Tibial nerve (tissue), 4 donors: Measurements from ENCODE around the gene PWWP2B. TPM values are rescaled to one million over a fixed set of nuclear protein-coding genes. Genes with fewer than 3 reads are reported as not detected.

Source experiments
- DNase-seq, 2 donors: peaks; one replicate each; pipeline ENCODE4 v3.0.0-alpha.2; 2019; ENCODE audit warnings: low spot score in 2 of 2
- H3K27ac ChIP-seq, 4 donors: fragments of 200-600 bp; sonication (generic) in 3 of 4; one replicate each; pipeline ENCODE4 v1.5.1; 2017 to 2019; ENCODE audit warnings: mild to moderate bottlenecking in 1 of 4
- H3K27me3 ChIP-seq, 2 donors: fragments of 200-600 bp; sonication (generic) in 1 of 2; one replicate each; pipeline versions ENCODE4 v1.5.1 to v1.6.0; 2017 to 2019
- H3K36me3 ChIP-seq, 3 donors: fragments of 200-600 bp; sonication (generic); one replicate each; pipeline ENCODE4 v1.5.1; 2018 to 2019
- H3K4me1 ChIP-seq, 4 donors: fragments of 200-600 bp; sonication (generic) in 3 of 4; one replicate each; pipeline ENCODE4 v1.5.1; 2017 to 2019
- H3K4me3 ChIP-seq, 4 donors: fragments of 200-600 bp; sonication (generic) in 3 of 4; one replicate each; pipeline ENCODE4 v1.5.1; 2017 to 2019; ENCODE audit warnings: mild to moderate bottlenecking in 1 of 4, moderate library complexity in 1 of 4
- H3K9me3 ChIP-seq, 4 donors: fragments of 200-600 bp; sonication (generic) in 3 of 4; one replicate each; pipeline ENCODE4 v1.5.1; 2017 to 2019
- EP300 ChIP-seq, 2 donors: sonication (generic); formaldehyde crosslinking; IDR thresholded peaks; one replicate each; pipeline ENCODE4 v1.6.1; 2017; ENCODE audit warnings: antibody characterized with exemption in 2 of 2, mild to moderate bottlenecking in 1 of 2
- POLR2A ChIP-seq, 2 donors: fragments of 450-650 bp; IDR thresholded peaks; one replicate each; pipeline ENCODE4 v1.6.1; 2017; ENCODE audit warnings: antibody characterized with exemption in 2 of 2, mild to moderate bottlenecking in 2 of 2, moderate library complexity in 2 of 2
- WGBS, 2 donors: methylation state at CpG; one replicate each; pipeline ENCODE4 v1.1.5; 2018; 5-methylcytosine and 5-hydroxymethylcytosine counted together
- total RNA-seq, 4 donors: library from RNA; depleted of rRNA; stranded (reverse); fragments of >200 nt; gene quantifications; one replicate each; pipeline ENCODE4 v1.1.0, GENCODE V29; 2016
- TF ChIP-seq, protein P1 (sequence below), 5 experiments: fragments of 200-600 bp in 3 of 5; fragments of 450-650 bp in 2 of 5; sonication (generic) in 3 of 5; IDR thresholded peaks; one replicate each; pipeline ENCODE4 v1.5.1; 2016 to 2019; ENCODE audit warnings: antibody characterized with exemption in 5 of 5, mild to moderate bottlenecking in 3 of 5, moderate library complexity in 2 of 5

Gene PWWP2B
- total RNA-seq, 4 donors from 2014 or later = 12.6 to 23.7 (median 15.1) TPM

DNA sequence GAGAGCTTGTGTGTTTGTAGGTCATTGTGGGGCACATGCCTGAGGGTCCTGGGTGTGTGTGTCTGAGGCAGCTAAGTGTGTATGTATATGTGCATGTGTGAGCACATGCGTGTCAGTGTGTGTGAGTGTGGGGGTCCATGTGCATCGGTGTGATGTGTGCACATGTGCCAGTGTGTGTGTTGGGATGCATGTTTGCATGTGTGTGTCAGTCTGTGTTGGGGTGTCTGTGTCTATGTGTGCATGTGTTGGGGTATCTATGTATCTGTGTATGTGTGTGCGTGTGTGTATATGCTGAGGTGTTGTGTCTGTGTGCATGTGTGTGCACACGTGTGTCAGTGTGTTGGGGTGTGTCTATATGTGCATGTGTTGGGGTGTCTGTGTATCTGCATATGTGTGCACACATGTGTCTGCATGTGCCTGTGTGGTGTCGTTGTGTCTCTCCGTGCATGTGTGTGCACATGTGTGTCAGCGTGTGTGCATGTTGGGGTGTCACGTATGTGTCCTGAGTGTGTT is 33.3 kb downstream of the PWWP2B start:
- H3K4me3 ChIP-seq = no peak overlapping the region
- DNase-seq = no peak
- 93 to 94% methylated on average over 8 of the region's 8 CpGs for WGBS, 2 donors
- H3K36me3 ChIP-seq = no peaks in the 10 kb centered on the region
- H3K4me1 ChIP-seq = peaks cover 0 to 15% (median 5%) of the 10 kb centered on the region in 4 donors
- H3K9me3 ChIP-seq = no peaks in the 10 kb centered on the region
- no peaks in the 10 kb centered on the region for H3K27me3 ChIP-seq
- TF ChIP-seq EP300 (IDR thresholded peaks at IDR 0.05) (no peak), POLR2A (IDR thresholded peaks at IDR 0.05) (no peak)
- TF ChIP-seq, protein P1, sequence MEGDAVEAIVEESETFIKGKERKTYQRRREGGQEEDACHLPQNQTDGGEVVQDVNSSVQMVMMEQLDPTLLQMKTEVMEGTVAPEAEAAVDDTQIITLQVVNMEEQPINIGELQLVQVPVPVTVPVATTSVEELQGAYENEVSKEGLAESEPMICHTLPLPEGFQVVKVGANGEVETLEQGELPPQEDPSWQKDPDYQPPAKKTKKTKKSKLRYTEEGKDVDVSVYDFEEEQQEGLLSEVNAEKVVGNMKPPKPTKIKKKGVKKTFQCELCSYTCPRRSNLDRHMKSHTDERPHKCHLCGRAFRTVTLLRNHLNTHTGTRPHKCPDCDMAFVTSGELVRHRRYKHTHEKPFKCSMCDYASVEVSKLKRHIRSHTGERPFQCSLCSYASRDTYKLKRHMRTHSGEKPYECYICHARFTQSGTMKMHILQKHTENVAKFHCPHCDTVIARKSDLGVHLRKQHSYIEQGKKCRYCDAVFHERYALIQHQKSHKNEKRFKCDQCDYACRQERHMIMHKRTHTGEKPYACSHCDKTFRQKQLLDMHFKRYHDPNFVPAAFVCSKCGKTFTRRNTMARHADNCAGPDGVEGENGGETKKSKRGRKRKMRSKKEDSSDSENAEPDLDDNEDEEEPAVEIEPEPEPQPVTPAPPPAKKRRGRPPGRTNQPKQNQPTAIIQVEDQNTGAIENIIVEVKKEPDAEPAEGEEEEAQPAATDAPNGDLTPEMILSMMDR (IDR thresholded peaks at IDR 0.05) = no peak
- no peak overlapping the region for H3K27ac ChIP-seq

DNA sequence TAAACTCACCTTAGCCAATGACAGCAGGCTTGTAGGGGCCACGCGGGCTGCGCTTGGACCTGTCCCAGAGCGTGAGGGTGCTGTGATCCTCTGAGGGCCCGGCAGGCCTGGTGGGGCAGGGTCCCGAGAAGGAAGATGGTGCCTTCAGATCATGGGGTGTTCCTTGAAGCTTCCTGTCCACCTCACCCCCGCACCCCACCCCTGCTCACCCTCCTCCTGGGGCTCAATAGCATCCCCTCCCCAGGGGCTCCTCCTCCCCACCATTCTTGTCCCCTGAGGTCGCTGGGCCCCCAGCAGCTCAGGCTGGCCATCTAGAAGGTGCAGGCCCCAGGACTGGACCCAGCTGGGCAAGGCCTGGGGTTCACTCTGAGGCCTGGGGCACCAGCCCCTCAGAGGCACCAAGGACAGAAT is 33.9 kb downstream of the PWWP2B start:
- WGBS, 2 donors = 91 to 95% methylated on average over 7 to 8 of the region's 8 CpGs
- no peaks in the 10 kb centered on the region for H3K9me3 ChIP-seq
- no peak overlapping the region for H3K27ac ChIP-seq
- H3K4me1 ChIP-seq = peaks cover 0 to 15% (median 5%) of the 10 kb centered on the region in 4 donors
- DNase-seq = no peak
- no peaks in the 10 kb centered on the region for H3K36me3 ChIP-seq
- H3K4me3 ChIP-seq = no peak overlapping the region
- no peaks in the 10 kb centered on the region for H3K27me3 ChIP-seq
- TF ChIP-seq POLR2A (IDR thresholded peaks at IDR 0.05) = no peak
- TF ChIP-seq, protein P1 (IDR thresholded peaks at IDR 0.05) = no peak
- TF ChIP-seq EP300 (IDR thresholded peaks at IDR 0.05) = no peak

DNA sequence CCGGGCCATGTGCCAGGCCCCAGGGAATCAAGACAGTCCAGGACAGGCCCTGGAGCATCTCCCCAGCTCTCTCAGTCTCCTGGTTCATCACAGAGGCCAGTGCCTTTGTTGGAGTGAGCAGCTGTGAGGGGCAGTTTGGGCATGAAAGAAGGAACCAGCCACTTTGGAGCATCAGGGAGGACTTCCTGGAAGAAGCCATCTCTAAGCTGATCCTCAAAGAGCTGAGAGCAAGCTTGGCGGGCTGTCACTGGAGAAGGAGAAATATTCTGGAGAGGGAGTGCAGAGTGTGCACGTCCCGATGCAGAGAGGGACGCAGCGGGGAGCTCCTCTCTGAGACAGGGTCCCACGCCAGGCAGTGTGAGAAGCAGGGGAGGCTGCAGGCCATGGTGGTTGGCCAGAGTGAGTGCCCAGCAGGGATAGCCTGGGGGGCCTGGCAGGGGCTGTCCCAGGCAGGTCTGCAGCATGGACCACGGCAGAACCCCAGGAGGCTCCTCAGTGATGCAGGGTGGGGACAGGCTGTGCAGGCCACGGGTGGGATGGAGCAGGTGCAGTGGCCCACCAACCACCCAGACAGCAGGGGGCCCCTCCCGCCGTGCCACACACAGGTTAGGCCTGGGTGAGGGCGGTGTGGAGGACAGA is 34.7 kb downstream of the PWWP2B start:
- peaks cover 0 to 15% (median 5%) of the 10 kb centered on the region in 4 donors for H3K4me1 ChIP-seq
- no peak for DNase-seq
- no peaks in the 10 kb centered on the region for H3K9me3 ChIP-seq
- no peak for TF ChIP-seq POLR2A (IDR thresholded peaks at IDR 0.05)
- TF ChIP-seq, protein P1 (IDR thresholded peaks at IDR 0.05) = no peak
- TF ChIP-seq EP300 (IDR thresholded peaks at IDR 0.05) = no peak
- no peaks in the 10 kb centered on the region for H3K36me3 ChIP-seq
- no peak overlapping the region for H3K27ac ChIP-seq
- H3K4me3 ChIP-seq = no peak overlapping the region
- H3K27me3 ChIP-seq = no peaks in the 10 kb centered on the region
- 85% methylated on average over 9 to 12 of the region's 12 CpGs for WGBS, 2 donors

DNA sequence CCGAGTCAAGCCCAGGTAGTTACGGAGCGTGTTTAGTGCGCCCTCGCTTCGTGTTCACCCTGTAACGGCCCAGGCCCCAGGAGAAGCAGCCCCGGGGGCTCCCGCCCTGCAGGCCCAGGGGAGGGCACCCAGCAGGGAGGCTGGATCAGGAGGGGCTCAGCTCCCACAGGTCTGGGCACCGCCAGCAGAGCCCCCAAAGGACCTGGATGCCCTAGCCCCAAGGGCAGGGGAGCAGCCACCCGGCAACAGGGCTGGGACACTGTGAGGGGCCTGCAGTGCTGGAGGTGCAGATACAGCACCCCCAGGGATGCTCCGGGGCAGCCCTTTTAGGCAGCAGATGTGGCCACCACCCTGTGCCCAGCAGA is 35.2 kb downstream of the PWWP2B start:
- WGBS, 2 donors = 92 to 93% methylated on average over 4 to 12 of the region's 12 CpGs
- peaks cover 0 to 15% (median 5%) of the 10 kb centered on the region in 4 donors for H3K4me1 ChIP-seq
- no peaks in the 10 kb centered on the region for H3K36me3 ChIP-seq
- no peak for DNase-seq
- no peak overlapping the region for H3K4me3 ChIP-seq
- H3K27me3 ChIP-seq = no peaks in the 10 kb centered on the region
- H3K27ac ChIP-seq = no peak overlapping the region
- no peak for TF ChIP-seq EP300 (IDR thresholded peaks at IDR 0.05)
- H3K9me3 ChIP-seq = no peaks in the 10 kb centered on the region

DNA sequence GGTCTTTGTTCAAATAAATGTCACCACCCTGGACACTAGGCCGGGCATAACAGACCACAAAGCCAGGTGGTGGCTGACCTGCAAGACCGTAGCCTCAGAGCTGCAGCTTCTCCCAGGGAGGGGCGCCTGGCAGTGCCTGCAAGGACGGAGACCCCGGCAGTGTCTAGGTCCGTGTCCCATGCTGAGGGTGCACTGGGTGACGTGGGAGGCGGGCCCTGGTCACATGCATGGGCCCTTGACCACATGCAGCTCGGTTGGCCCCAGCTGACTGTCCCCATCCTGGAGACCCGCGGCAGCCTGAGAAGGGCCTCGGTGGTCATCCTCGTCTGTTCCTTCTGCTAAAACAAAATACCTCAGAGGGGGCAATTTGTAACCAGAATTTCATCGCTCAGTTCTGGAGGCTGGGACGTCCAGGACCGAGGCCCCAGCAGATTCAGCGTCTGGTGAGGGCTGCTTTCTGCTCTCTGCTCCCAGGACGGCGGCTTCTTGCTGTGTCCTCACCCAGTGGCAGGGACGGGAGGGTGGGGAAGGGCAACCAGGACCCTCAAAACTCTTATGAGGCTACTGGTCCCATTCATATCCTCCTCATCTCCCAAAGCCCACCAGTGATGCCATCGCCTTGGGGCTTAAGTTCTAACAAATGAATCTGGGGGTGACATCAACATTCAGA is 36.8 kb downstream of the PWWP2B start:
- WGBS, 2 donors = 92 to 94% methylated on average over 13 to 15 of the region's 21 CpGs
- Histone ChIP-seq H3K27ac (no peak overlapping the region), H3K27me3 (no peaks in the 10 kb centered on the region), H3K9me3 (no peaks in the 10 kb centered on the region), H3K36me3 (no peaks in the 10 kb centered on the region), H3K4me1 (peaks cover 0 to 15% (median 5%) of the 10 kb centered on the region in 4 donors), H3K4me3 (no peak overlapping the region)
- no peak for DNase-seq
- TF ChIP-seq POLR2A (IDR thresholded peaks at IDR 0.05) (no peak), EP300 (IDR thresholded peaks at IDR 0.05) (no peak)
- TF ChIP-seq, protein P1 (IDR thresholded peaks at IDR 0.05) = no peak
